ENCODE measurements around the gene RUNX2.

Gene RUNX2

GRCh38 chr6:45351076-45351475 is 22.9 kb downstream of the RUNX2 start:
- H3K36me3 ChIP-seq (ENCODE audit: control insufficient read depth, insufficient read depth, low read length), result no peaks in the 10 kb centered on the region
- H3K4me3 ChIP-seq (ENCODE audit: low read length), result no peak overlapping the region
- H3K9me3 ChIP-seq (ENCODE audit: control insufficient read depth, insufficient read depth, low read length), result no peaks in the 10 kb centered on the region
- no peaks in the 10 kb centered on the region for H3K27me3 ChIP-seq (ENCODE audit: control insufficient read depth, insufficient read depth, low read length)
- H3K4me1 ChIP-seq (ENCODE audit: control insufficient read depth, insufficient read depth, low read length), result no peaks in the 10 kb centered on the region
- no peak overlapping the region for H3K27ac ChIP-seq (ENCODE audit: low read length)
- no CpG with 5 or more reads among the region's 3 CpGs for WGBS (ENCODE audit: insufficient coverage, insufficient read length)
- no peak for DNase-seq (ENCODE audit: low read depth, low spot score)

DNA sequence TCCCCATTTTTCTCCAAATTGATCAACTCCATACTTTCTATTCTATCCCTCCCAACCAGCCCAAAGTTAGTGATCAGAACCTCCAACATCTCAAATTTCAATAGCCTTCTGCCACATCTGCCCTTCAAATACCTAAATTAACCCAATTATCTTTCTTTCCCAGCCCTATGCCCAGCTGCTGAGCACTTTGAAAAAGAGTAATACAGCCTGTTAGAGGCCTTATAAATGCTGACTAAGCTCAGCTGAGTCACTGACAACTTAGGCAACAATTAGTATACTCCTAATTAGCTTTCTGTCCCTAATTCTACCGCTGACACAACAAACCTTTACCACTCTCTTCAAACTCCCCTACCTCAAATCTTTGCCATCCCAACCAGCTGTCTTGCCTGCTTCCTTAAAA is 23.5 kb downstream of the RUNX2 start:
- WGBS (ENCODE audit: insufficient coverage, insufficient read length), result 100% methylated on average over 1 of the region's 1 CpG
- Histone ChIP-seq H3K36me3 (ENCODE audit: control insufficient read depth, insufficient read depth, low read length) (no peaks in the 10 kb centered on the region), H3K4me3 (ENCODE audit: low read length) (no peak overlapping the region), H3K9me3 (ENCODE audit: control insufficient read depth, insufficient read depth, low read length) (no peaks in the 10 kb centered on the region), H3K27ac (ENCODE audit: low read length) (no peak overlapping the region), H3K27me3 (ENCODE audit: control insufficient read depth, insufficient read depth, low read length) (no peaks in the 10 kb centered on the region), H3K4me1 (ENCODE audit: control insufficient read depth, insufficient read depth, low read length) (no peaks in the 10 kb centered on the region)
- DNase-seq (ENCODE audit: low read depth, low spot score), result no peak

- Histone ChIP-seq H3K4me3 (ENCODE audit: low read length) (no peak overlapping the region), H3K27me3 (ENCODE audit: control insufficient read depth, insufficient read depth, low read length) (no peaks in the 10 kb centered on the region), H3K9me3 (ENCODE audit: control insufficient read depth, insufficient read depth, low read length) (no peaks in the 10 kb centered on the region), H3K4me1 (ENCODE audit: control insufficient read depth, insufficient read depth, low read length) (no peaks in the 10 kb centered on the region), H3K36me3 (ENCODE audit: control insufficient read depth, insufficient read depth, low read length) (no peaks in the 10 kb centered on the region), H3K27ac (ENCODE audit: low read length) (no peak overlapping the region)
- WGBS (ENCODE audit: insufficient coverage, insufficient read length), result no CpG with 5 or more reads among the region's 2 CpGs
- no peak for DNase-seq (ENCODE audit: low read depth, low spot score)
These were observed 25.5 kb downstream of the RUNX2 start for GRCh38 chr6:45353654-45354053.

DNA sequence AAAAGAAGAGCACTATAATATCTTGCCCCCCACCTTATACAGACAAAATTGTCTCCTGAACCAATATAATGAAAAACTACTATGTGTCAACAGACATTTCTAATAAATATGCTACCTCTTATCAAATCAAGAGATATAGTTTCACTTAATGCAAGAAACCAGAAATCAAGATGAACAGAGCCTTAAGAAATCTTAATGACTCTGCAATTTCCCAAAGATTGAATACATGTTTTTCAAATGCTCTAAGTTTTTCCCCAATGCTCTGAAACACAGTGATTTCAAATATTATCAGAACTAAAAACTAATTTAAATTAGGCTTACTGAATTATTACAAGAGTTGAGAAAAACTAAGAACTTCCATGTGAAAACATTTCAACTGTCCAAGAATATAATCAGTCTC is 36.3 kb downstream of the RUNX2 start:
- Histone ChIP-seq H3K27ac (ENCODE audit: low read length) (no peak overlapping the region), H3K36me3 (ENCODE audit: control insufficient read depth, insufficient read depth, low read length) (no peaks in the 10 kb centered on the region), H3K9me3 (ENCODE audit: control insufficient read depth, insufficient read depth, low read length) (no peaks in the 10 kb centered on the region), H3K27me3 (ENCODE audit: control insufficient read depth, insufficient read depth, low read length) (no peaks in the 10 kb centered on the region), H3K4me1 (ENCODE audit: control insufficient read depth, insufficient read depth, low read length) (no peaks in the 10 kb centered on the region), H3K4me3 (ENCODE audit: low read length) (no peak overlapping the region)
- no peak for DNase-seq (ENCODE audit: low read depth, low spot score)

DNA sequence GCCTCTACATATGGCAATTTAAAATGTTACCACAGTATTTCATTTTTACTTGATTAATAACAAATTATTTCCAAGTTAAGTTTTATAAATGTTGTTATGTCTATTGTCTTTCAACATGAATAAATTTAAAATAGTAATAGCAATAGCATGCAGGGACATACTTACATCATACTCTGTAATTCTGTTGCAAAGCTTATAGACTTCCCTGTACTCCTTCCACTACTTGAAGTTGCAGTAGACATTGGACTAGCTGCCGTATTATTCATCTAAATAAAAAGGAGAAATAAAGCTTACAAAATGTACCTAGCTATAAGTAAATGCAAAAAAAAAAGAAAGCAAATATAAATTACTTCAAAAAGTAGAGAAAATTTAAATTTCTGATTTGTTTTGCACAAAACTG is 36.9 kb downstream of the RUNX2 start:
- Histone ChIP-seq H3K27ac (ENCODE audit: low read length) (no peak overlapping the region), H3K36me3 (ENCODE audit: control insufficient read depth, insufficient read depth, low read length) (no peaks in the 10 kb centered on the region), H3K4me1 (ENCODE audit: control insufficient read depth, insufficient read depth, low read length) (no peaks in the 10 kb centered on the region), H3K4me3 (ENCODE audit: low read length) (no peak overlapping the region), H3K9me3 (ENCODE audit: control insufficient read depth, insufficient read depth, low read length) (no peaks in the 10 kb centered on the region), H3K27me3 (ENCODE audit: control insufficient read depth, insufficient read depth, low read length) (no peaks in the 10 kb centered on the region)
- no CpG with 5 or more reads among the region's 1 CpG for WGBS (ENCODE audit: insufficient coverage, insufficient read length)
- DNase-seq (ENCODE audit: low read depth, low spot score), result no peak

- Histone ChIP-seq H3K27ac (ENCODE audit: low read length) (no peak overlapping the region), H3K9me3 (ENCODE audit: control insufficient read depth, insufficient read depth, low read length) (no peaks in the 10 kb centered on the region)
- no CpG with 5 or more reads among the region's 1 CpG for WGBS (ENCODE audit: insufficient coverage, insufficient read length)
These were observed 38.4 kb downstream of the RUNX2 start for GRCh38 chr6:45366534-45366933.

DNA sequence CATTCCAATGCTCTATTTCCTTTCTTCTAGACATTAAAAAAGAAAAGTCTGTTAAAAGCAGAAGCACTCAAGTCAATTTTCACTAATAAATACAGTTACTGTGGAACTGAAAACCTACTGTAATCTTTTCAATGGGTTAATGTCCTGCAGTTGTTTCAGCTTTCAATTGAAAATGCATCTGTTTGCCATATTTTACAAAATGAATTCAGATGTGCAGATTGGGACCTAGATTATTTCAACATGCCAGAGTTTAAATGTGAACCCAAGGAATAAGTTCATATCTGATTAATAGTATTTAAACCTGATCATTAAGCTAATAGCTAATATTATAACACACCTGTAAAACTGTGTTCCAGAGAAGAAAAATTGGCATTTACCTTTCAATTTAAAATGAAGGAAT is 39.9 kb downstream of the RUNX2 start:
- no peak overlapping the region for H3K4me3 ChIP-seq (ENCODE audit: low read length)
- no peaks in the 10 kb centered on the region for H3K27me3 ChIP-seq (ENCODE audit: control insufficient read depth, insufficient read depth, low read length)
- DNase-seq (ENCODE audit: low read depth, low spot score), result no peak
- no peaks in the 10 kb centered on the region for H3K9me3 ChIP-seq (ENCODE audit: control insufficient read depth, insufficient read depth, low read length)
- no peaks in the 10 kb centered on the region for H3K4me1 ChIP-seq (ENCODE audit: control insufficient read depth, insufficient read depth, low read length)
- H3K36me3 ChIP-seq (ENCODE audit: control insufficient read depth, insufficient read depth, low read length), result no peaks in the 10 kb centered on the region
- H3K27ac ChIP-seq (ENCODE audit: low read length), result no peak overlapping the region

More at GRCh38 chr6:45366534-45366933, 38.4 kb downstream of the RUNX2 start:
- Histone ChIP-seq H3K4me1 (ENCODE audit: control insufficient read depth, insufficient read depth, low read length) (no peaks in the 10 kb centered on the region), H3K27me3 (ENCODE audit: control insufficient read depth, insufficient read depth, low read length) (no peaks in the 10 kb centered on the region), H3K4me3 (ENCODE audit: low read length) (no peak overlapping the region), H3K36me3 (ENCODE audit: control insufficient read depth, insufficient read depth, low read length) (no peaks in the 10 kb centered on the region)
- no peak for DNase-seq (ENCODE audit: low read depth, low spot score)

GRCh38 chr6:45369870-45370269 is 41.7 kb downstream of the RUNX2 start:
- no peak overlapping the region for H3K4me3 ChIP-seq (ENCODE audit: low read length)
- no peak overlapping the region for H3K27ac ChIP-seq (ENCODE audit: low read length)
- no peaks in the 10 kb centered on the region for H3K4me1 ChIP-seq (ENCODE audit: control insufficient read depth, insufficient read depth, low read length)
- no peaks in the 10 kb centered on the region for H3K36me3 ChIP-seq (ENCODE audit: control insufficient read depth, insufficient read depth, low read length)
- no peaks in the 10 kb centered on the region for H3K9me3 ChIP-seq (ENCODE audit: control insufficient read depth, insufficient read depth, low read length)
- DNase-seq (ENCODE audit: low read depth, low spot score), result no peak
- no CpG with 5 or more reads among the region's 1 CpG for WGBS (ENCODE audit: insufficient coverage, insufficient read length)
- H3K27me3 ChIP-seq (ENCODE audit: control insufficient read depth, insufficient read depth, low read length), result no peaks in the 10 kb centered on the region

DNA sequence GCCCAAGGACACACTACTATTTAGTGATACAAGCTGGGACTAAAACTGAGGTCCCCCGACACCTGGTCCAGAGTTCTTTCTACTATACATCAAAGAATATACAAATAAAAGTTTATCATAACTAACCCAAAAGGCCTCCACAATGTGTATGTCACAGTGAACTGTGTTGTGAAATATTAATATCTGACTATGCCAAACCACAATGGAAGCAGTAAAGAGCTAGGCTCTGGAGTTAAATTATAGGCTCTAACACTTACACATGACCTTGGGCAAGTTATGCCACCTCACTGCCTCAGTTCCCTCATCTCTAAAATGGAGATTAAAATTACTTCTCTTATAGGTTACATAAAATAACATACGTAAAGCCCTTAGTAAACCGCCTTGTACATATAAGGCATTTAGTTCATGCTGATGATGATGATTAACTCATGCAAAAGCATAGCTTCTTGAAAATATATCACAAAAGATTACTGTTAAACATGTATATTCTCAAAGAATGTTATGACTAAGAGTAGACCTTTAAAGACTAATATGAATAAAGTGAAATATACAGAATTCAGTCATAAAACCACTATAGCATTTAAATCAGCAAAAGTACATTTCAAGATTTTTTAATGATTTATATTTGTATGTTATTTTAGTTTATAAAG is 43.9 kb downstream of the RUNX2 start:
- no peak for DNase-seq (ENCODE audit: low read depth, low spot score)
- no CpG with 5 or more reads among the region's 3 CpGs for WGBS (ENCODE audit: insufficient coverage, insufficient read length)
- Histone ChIP-seq H3K4me3 (ENCODE audit: low read length) (no peak overlapping the region), H3K27ac (ENCODE audit: low read length) (no peak overlapping the region), H3K4me1 (ENCODE audit: control insufficient read depth, insufficient read depth, low read length) (no peaks in the 10 kb centered on the region), H3K9me3 (ENCODE audit: control insufficient read depth, insufficient read depth, low read length) (no peaks in the 10 kb centered on the region), H3K27me3 (ENCODE audit: control insufficient read depth, insufficient read depth, low read length) (no peaks in the 10 kb centered on the region), H3K36me3 (ENCODE audit: control insufficient read depth, insufficient read depth, low read length) (no peaks in the 10 kb centered on the region)

DNA sequence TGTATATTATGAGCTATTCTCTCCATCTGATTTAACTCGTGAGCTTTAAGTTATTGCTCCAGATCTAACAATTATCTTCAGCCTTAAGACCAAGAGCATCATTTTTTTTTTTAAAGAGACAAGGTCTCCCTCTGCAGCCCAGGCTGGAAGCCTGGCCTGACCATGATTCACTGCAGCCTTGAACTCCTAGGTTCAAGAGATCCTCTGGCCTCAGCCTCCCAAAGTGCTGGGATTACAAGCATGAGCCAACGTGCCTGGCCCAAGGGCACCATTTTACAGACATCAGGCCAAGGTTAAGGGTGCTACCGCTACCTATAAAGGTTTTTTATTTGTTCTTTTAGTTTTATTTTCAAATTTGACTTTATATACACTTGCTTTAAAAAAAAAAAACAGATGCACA is 47.3 kb downstream of the RUNX2 start:
- Histone ChIP-seq H3K9me3 (ENCODE audit: control insufficient read depth, insufficient read depth, low read length) (no peaks in the 10 kb centered on the region), H3K36me3 (ENCODE audit: control insufficient read depth, insufficient read depth, low read length) (no peaks in the 10 kb centered on the region), H3K4me1 (ENCODE audit: control insufficient read depth, insufficient read depth, low read length) (no peaks in the 10 kb centered on the region), H3K27ac (ENCODE audit: low read length) (no peak overlapping the region), H3K27me3 (ENCODE audit: control insufficient read depth, insufficient read depth, low read length) (no peaks in the 10 kb centered on the region), H3K4me3 (ENCODE audit: low read length) (no peak overlapping the region)
- DNase-seq (ENCODE audit: low read depth, low spot score), result no peak
- no CpG with 5 or more reads among the region's 3 CpGs for WGBS (ENCODE audit: insufficient coverage, insufficient read length)

- no peak for DNase-seq (ENCODE audit: low read depth, low spot score)
These were observed 48.3 kb downstream of the RUNX2 start for GRCh38 chr6:45376310-45377042.

More at GRCh38 chr6:45376310-45377042, 48.3 kb downstream of the RUNX2 start:
- Histone ChIP-seq H3K27me3 (ENCODE audit: control insufficient read depth, insufficient read depth, low read length) (no peaks in the 10 kb centered on the region), H3K27ac (ENCODE audit: low read length) (no peak overlapping the region), H3K36me3 (ENCODE audit: control insufficient read depth, insufficient read depth, low read length) (no peaks in the 10 kb centered on the region), H3K9me3 (ENCODE audit: control insufficient read depth, insufficient read depth, low read length) (no peaks in the 10 kb centered on the region), H3K4me3 (ENCODE audit: low read length) (peak overlapping the region; percentile 85; the same call in 1 of the 2 replicates), H3K4me1 (ENCODE audit: control insufficient read depth, insufficient read depth, low read length) (no peaks in the 10 kb centered on the region)
- 100% methylated on average over 1 of the region's 11 CpGs for whole genome bisulfite sequencing (ENCODE audit: insufficient coverage, insufficient read length)

Measured in iPS DF 6.9 (cell line).